Skeletal muscle tissue (tissue), 4 donors: ENCODE data around the gene PDE2A. TPM values are rescaled to one million over a fixed set of nuclear protein-coding genes. Genes with fewer than 3 reads are reported as not detected.

Experiments
- H3K27ac ChIP-seq: one replicate; pipeline ENCODE4 v1.7.0; 2013; ENCODE audit warnings: mild to moderate bottlenecking, low read depth, low read length, inconsistent platforms
- H3K27me3 ChIP-seq, 3 donors: one replicate each; pipeline ENCODE4 v1.7.0; 2013; ENCODE audit warnings: low read length in 3 of 3; ENCODE audit not compliant: control insufficient read depth in 3 of 3, insufficient read depth in 3 of 3
- H3K36me3 ChIP-seq, 3 donors: one replicate each; pipeline ENCODE4 v1.7.0; 2013; ENCODE audit warnings: low read length in 3 of 3; ENCODE audit not compliant: control insufficient read depth in 3 of 3, insufficient read depth in 3 of 3
- H3K4me1 ChIP-seq, 3 donors: one replicate each; pipeline ENCODE4 v1.7.0; 2013; ENCODE audit warnings: low read length in 3 of 3, mild to moderate bottlenecking in 3 of 3; ENCODE audit not compliant: control insufficient read depth in 3 of 3, insufficient read depth in 3 of 3
- H3K4me3 ChIP-seq, 3 donors: one replicate each; pipeline ENCODE4 v1.7.0; 2013; ENCODE audit warnings: low read length in 3 of 3
- H3K9ac ChIP-seq, 3 donors: one replicate each; pipeline ENCODE4 v1.7.0; 2013; ENCODE audit warnings: low read length in 3 of 3, mild to moderate bottlenecking in 3 of 3, moderate library complexity in 2 of 3, low read depth in 1 of 3
- H3K9me3 ChIP-seq, 3 donors: one replicate each; pipeline ENCODE4 v1.7.0; 2013; ENCODE audit warnings: low read length in 3 of 3; ENCODE audit not compliant: control insufficient read depth in 3 of 3
- total RNA-seq: library from RNA; depleted of rRNA; stranded (reverse); fragments of >200 nt; gene quantifications from one replicate; pipeline ENCODE4 v1.2.3, GENCODE V29; 2014
- donor health status: Osteomylitis.

PDE2A gene
- total RNA-seq, 1 donor from 2014 or later = 12.0 TPM

GRCh38 chr11:72706579-72706978 lies 32.4 kb upstream of the PDE2A start:
- H3K27me3 ChIP-seq = no peaks in the 10 kb centered on the region
- H3K36me3 ChIP-seq = peaks cover 69 to 72% (median 69%) of the 10 kb centered on the region in 3 donors
- no peak overlapping the region for H3K9ac ChIP-seq
- no peak overlapping the region for H3K27ac ChIP-seq
- no peaks in the 10 kb centered on the region for H3K9me3 ChIP-seq
- H3K4me3 ChIP-seq = no peak overlapping the region
- H3K4me1 ChIP-seq = peaks cover 8 to 16% (median 13%) of the 10 kb centered on the region in 3 donors

- Histone ChIP-seq H3K27me3 (no peaks in the 10 kb centered on the region), H3K4me1 (peaks cover 8 to 19% (median 13%) of the 10 kb centered on the region in 3 donors), H3K27ac (no peak overlapping the region), H3K9me3 (no peaks in the 10 kb centered on the region), H3K36me3 (peaks cover 68 to 74% (median 69%) of the 10 kb centered on the region in 3 donors), H3K4me3 (no peak overlapping the region), H3K9ac (no peak overlapping the region)
These were observed 31.5 kb upstream of the PDE2A start for GRCh38 chr11:72705442-72706365.

- Histone ChIP-seq H3K36me3 (peaks cover 72 to 73% (median 72%) of the 10 kb centered on the region in 3 donors), H3K4me3 (no peak overlapping the region), H3K27ac (no peak overlapping the region), H3K4me1 (peaks cover 13 to 19% (median 14%) of the 10 kb centered on the region in 3 donors), H3K9me3 (no peaks in the 10 kb centered on the region), H3K27me3 (no peaks in the 10 kb centered on the region), H3K9ac (no peak overlapping the region)
These were observed 30.6 kb upstream of the PDE2A start for GRCh38 chr11:72704783-72705265.

GRCh38 chr11:72704028-72704782 lies 30.0 kb upstream of the PDE2A start:
- Histone ChIP-seq H3K4me1 (peaks cover 13 to 19% (median 17%) of the 10 kb centered on the region in 3 donors), H3K4me3 (no peak overlapping the region), H3K27ac (peak overlapping the region; percentile 7), H3K9ac (no peak overlapping the region), H3K9me3 (no peaks in the 10 kb centered on the region), H3K27me3 (no peaks in the 10 kb centered on the region), H3K36me3 (peaks cover 69 to 72% (median 71%) of the 10 kb centered on the region in 3 donors)

GRCh38 chr11:72703267-72704008 lies 29.2 kb upstream of the PDE2A start:
- Histone ChIP-seq H3K4me1 (peaks cover 13 to 19% (median 17%) of the 10 kb centered on the region in 3 donors), H3K4me3 (peak overlapping the region in 2 of 3 donors; percentile 43 to 54), H3K27ac (peak overlapping the region; percentile 52), H3K27me3 (no peaks in the 10 kb centered on the region), H3K9me3 (no peaks in the 10 kb centered on the region), H3K9ac (peak overlapping the region in 1 of 3 donors; percentile 66), H3K36me3 (peaks cover 64 to 75% (median 72%) of the 10 kb centered on the region in 3 donors)

- peak overlapping the region in 1 of 3 donors; percentile 66 for H3K9ac ChIP-seq
- peak overlapping the region in 2 of 3 donors; percentile 54 to 55 for H3K4me3 ChIP-seq
- H3K27me3 ChIP-seq = no peaks in the 10 kb centered on the region
- H3K4me1 ChIP-seq = peaks cover 13 to 19% (median 17%) of the 10 kb centered on the region in 3 donors
- H3K36me3 ChIP-seq = peaks cover 64 to 77% (median 72%) of the 10 kb centered on the region in 3 donors
- H3K27ac ChIP-seq = peak overlapping the region; percentile 52
- no peaks in the 10 kb centered on the region for H3K9me3 ChIP-seq
These were observed 28.5 kb upstream of the PDE2A start for GRCh38 chr11:72702577-72703241.

- Histone ChIP-seq H3K9ac (peak overlapping the region in 1 of 3 donors; percentile 25), H3K36me3 (peaks cover 63 to 76% (median 71%) of the 10 kb centered on the region in 3 donors), H3K4me3 (peak overlapping the region in 1 of 3 donors; percentile 54), H3K27me3 (no peaks in the 10 kb centered on the region), H3K9me3 (no peaks in the 10 kb centered on the region), H3K4me1 (peaks cover 13 to 19% (median 17%) of the 10 kb centered on the region in 3 donors), H3K27ac (no peak overlapping the region)
These were observed 27.9 kb upstream of the PDE2A start for GRCh38 chr11:72702096-72702495.

GRCh38 chr11:72701466-72701865 lies 27.2 kb upstream of the PDE2A start:
- H3K9ac ChIP-seq = peak overlapping the region in 1 of 3 donors; percentile 25
- H3K4me1 ChIP-seq = peaks cover 13 to 19% (median 17%) of the 10 kb centered on the region in 3 donors
- peaks cover 61 to 74% (median 70%) of the 10 kb centered on the region in 3 donors for H3K36me3 ChIP-seq
- no peak overlapping the region for H3K27ac ChIP-seq
- H3K27me3 ChIP-seq = no peaks in the 10 kb centered on the region
- H3K4me3 ChIP-seq = no peak overlapping the region
- no peaks in the 10 kb centered on the region for H3K9me3 ChIP-seq

- Histone ChIP-seq H3K4me3 (no peak overlapping the region), H3K27me3 (no peaks in the 10 kb centered on the region), H3K4me1 (peaks cover 13 to 19% (median 17%) of the 10 kb centered on the region in 3 donors), H3K36me3 (peaks cover 65 to 76% (median 74%) of the 10 kb centered on the region in 3 donors), H3K27ac (no peak overlapping the region), H3K9me3 (no peaks in the 10 kb centered on the region), H3K9ac (no peak overlapping the region)
These were observed 25.9 kb upstream of the PDE2A start for GRCh38 chr11:72700146-72700545.
